ENCODE results near the gene TMEM266.

TMEM266 gene

DNA sequence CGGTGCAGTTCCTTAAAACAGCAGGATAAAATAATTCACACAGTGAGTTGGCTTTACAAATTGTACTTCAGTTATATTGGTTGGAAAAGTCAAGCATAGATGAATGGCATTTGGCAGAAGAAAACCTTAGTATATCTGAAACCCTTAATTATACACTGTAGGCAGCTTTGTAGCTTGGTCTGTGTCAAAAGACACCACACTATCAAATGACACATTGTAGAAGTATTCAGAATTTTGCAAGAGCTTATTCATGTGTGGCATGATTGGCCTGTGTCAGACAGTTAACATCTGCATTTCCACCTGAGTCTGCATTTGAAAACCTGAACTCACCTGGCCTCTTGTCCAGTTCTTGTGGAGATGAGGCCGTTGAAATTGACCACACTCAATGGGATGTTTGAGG, 13.8 kb downstream of the TMEM266 start:
- Histone ChIP-seq H3K36me3 (ENCODE audit: control insufficient read depth in 1 of 2, insufficient read depth in 2 of 2, low read depth in 1 of 2, low read length in 2 of 2) (no peaks in the 10 kb centered on the region), H3K4me3 (ENCODE audit: insufficient read depth in 1 of 2, low read depth in 1 of 2, low read length in 2 of 2) (no peak overlapping the region), H3K27me3 (ENCODE audit: control insufficient read depth in 1 of 2, insufficient read depth in 1 of 2, low read length in 2 of 2) (peaks cover 17 to 27% of the 10 kb centered on the region in 2 experiments), H3K9ac (ENCODE audit: low read length) (no peak overlapping the region), H2BK120ac (ENCODE audit: low read depth, low read length) (no peak overlapping the region), H2AFZ (ENCODE audit: low read depth, low read length) (no peak overlapping the region), H2AK5ac (ENCODE audit: low read length, severe bottlenecking) (no peak overlapping the region), H3K27ac (ENCODE audit: low read length, poor library complexity, severe bottlenecking) (no peak overlapping the region), H2BK15ac (ENCODE audit: low read depth, poor library complexity, severe bottlenecking) (no peak overlapping the region), H3K14ac (ENCODE audit: low read length in 2 of 2) (no peak overlapping the region), H3K4ac (ENCODE audit: low read depth in 1 of 2, low read length in 2 of 2) (no peak overlapping the region), H3K9me3 (ENCODE audit: control insufficient read depth, low read length) (no peaks in the 10 kb centered on the region), H2BK12ac (ENCODE audit: low read length in 2 of 2) (no peak overlapping the region), H3K18ac (ENCODE audit: low read depth in 1 of 2, low read length in 2 of 2) (no peak overlapping the region), H2BK5ac (ENCODE audit: low read depth, low read length, poor library complexity, severe bottlenecking) (no peak overlapping the region), H4K8ac (ENCODE audit: low read length) (no peak overlapping the region), H3K79me1 (replicated peaks; ENCODE audit: low read length, poor library complexity, severe bottlenecking) (no peaks in the 10 kb centered on the region), H3K4me1 (ENCODE audit: control insufficient read depth, insufficient read depth, low read depth, low read length) (no peaks in the 10 kb centered on the region), H3K4me2 (ENCODE audit: low read length, poor library complexity, severe bottlenecking) (no peak overlapping the region), H3K23ac (ENCODE audit: low read length in 2 of 2) (no peak overlapping the region), H4K91ac (ENCODE audit: low read length) (no peak overlapping the region)
- 38% methylated on average over 1 of the region's 2 CpGs for WGBS
- DNase-seq = no peak

DNA sequence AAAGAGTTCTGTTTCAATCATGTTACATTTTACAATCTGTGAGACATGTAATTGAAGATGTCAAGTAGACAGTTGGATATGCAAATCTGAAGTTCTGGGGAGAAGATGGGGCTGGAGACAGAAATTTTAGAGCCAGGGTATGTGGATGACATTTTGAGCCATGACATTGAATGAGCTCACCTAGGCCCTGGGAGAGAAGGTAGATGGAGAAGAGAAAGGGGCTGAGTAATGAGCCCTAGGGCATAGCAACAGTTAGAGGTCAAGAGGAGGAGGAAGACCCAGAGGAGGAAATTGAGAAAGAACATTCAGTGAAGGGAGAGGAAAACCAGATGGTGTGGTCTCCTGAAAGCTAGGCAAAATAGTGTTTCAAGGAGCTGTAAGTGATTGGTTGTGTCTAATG, 15.3 kb downstream of the TMEM266 start:
- Histone ChIP-seq H3K4me3 (ENCODE audit: insufficient read depth in 1 of 2, low read depth in 1 of 2, low read length in 2 of 2) (no peak overlapping the region), H3K9me3 (ENCODE audit: control insufficient read depth, low read length) (no peaks in the 10 kb centered on the region), H4K91ac (ENCODE audit: low read length) (no peak overlapping the region), H3K14ac (ENCODE audit: low read length in 2 of 2) (no peak overlapping the region), H3K27me3 (ENCODE audit: control insufficient read depth in 1 of 2, insufficient read depth in 1 of 2, low read length in 2 of 2) (peaks cover 16 to 19% of the 10 kb centered on the region in 2 experiments), H3K27ac (ENCODE audit: low read length, poor library complexity, severe bottlenecking) (no peak overlapping the region), H3K18ac (ENCODE audit: low read depth in 1 of 2, low read length in 2 of 2) (no peak overlapping the region), H2BK5ac (ENCODE audit: low read depth, low read length, poor library complexity, severe bottlenecking) (no peak overlapping the region), H3K4ac (ENCODE audit: low read depth in 1 of 2, low read length in 2 of 2) (no peak overlapping the region), H3K23ac (ENCODE audit: low read length in 2 of 2) (no peak overlapping the region), H2BK15ac (ENCODE audit: low read depth, poor library complexity, severe bottlenecking) (no peak overlapping the region), H3K9ac (ENCODE audit: low read length) (no peak overlapping the region), H4K8ac (ENCODE audit: low read length) (no peak overlapping the region), H3K79me1 (replicated peaks; ENCODE audit: low read length, poor library complexity, severe bottlenecking) (no peaks in the 10 kb centered on the region), H3K4me1 (ENCODE audit: control insufficient read depth, insufficient read depth, low read depth, low read length) (no peaks in the 10 kb centered on the region), H2AK5ac (ENCODE audit: low read length, severe bottlenecking) (no peak overlapping the region), H2BK12ac (ENCODE audit: low read length in 2 of 2) (no peak overlapping the region), H2AFZ (ENCODE audit: low read depth, low read length) (no peak overlapping the region), H2BK120ac (ENCODE audit: low read depth, low read length) (no peak overlapping the region), H3K4me2 (ENCODE audit: low read length, poor library complexity, severe bottlenecking) (no peak overlapping the region), H3K36me3 (ENCODE audit: control insufficient read depth in 1 of 2, insufficient read depth in 2 of 2, low read depth in 1 of 2, low read length in 2 of 2) (no peaks in the 10 kb centered on the region)
- DNase-seq = no peak

DNA sequence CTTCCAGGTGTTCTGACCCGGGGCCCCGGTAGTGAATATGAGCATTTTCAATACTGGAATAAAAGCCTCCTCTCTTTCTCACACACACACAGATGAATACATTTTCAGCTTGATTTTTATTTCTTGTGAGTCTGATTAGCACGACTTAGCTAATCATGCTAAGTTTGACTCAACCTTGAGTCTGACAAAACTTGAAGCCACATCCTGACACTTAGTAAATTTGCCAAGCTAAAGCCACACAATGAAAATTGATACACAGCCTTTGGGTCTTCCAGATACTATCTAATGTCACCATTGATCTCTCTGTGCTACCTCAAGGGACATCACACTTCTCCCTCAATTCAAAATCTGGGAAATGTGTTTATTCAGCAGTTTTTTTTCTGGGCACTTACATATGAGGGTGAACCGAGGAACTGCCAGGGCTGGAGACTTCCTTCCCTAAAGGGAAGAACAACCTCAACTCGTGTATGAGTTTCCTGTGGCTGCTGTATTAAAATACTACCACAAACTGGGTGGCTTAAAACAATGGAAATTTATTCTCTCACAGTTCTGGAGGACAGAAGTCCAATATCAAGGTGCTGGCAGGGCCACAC, 18.6 kb downstream of the TMEM266 start:
- no peak overlapping the region for H2BK5ac ChIP-seq (ENCODE audit: low read depth, low read length, poor library complexity, severe bottlenecking)
- no peak overlapping the region for H3K18ac ChIP-seq (ENCODE audit: low read depth in 1 of 2, low read length in 2 of 2)
- no peak overlapping the region for H3K27ac ChIP-seq (ENCODE audit: low read length, poor library complexity, severe bottlenecking)
- WGBS = 72% methylated on average over 5 of the region's 5 CpGs
- no peak overlapping the region for H2BK120ac ChIP-seq (ENCODE audit: low read depth, low read length)
- no peaks in the 10 kb centered on the region for H3K9me3 ChIP-seq (ENCODE audit: control insufficient read depth, low read length)
- no peak overlapping the region for H3K4me2 ChIP-seq (ENCODE audit: low read length, poor library complexity, severe bottlenecking)
- no peak overlapping the region for H3K4me3 ChIP-seq (ENCODE audit: insufficient read depth in 1 of 2, low read depth in 1 of 2, low read length in 2 of 2)
- H3K4me1 ChIP-seq (ENCODE audit: control insufficient read depth, insufficient read depth, low read depth, low read length) = no peaks in the 10 kb centered on the region
- no peak overlapping the region for H2AK5ac ChIP-seq (ENCODE audit: low read length, severe bottlenecking)
- peaks cover 0 to 25% of the 10 kb centered on the region in 2 experiments for H3K27me3 ChIP-seq (ENCODE audit: control insufficient read depth in 1 of 2, insufficient read depth in 1 of 2, low read length in 2 of 2)
- H2BK15ac ChIP-seq (ENCODE audit: low read depth, poor library complexity, severe bottlenecking) = no peak overlapping the region
- no peak overlapping the region for H3K4ac ChIP-seq (ENCODE audit: low read depth in 1 of 2, low read length in 2 of 2)
- no peak overlapping the region for H4K8ac ChIP-seq (ENCODE audit: low read length)
- DNase-seq = no peak
- no peak overlapping the region for H4K91ac ChIP-seq (ENCODE audit: low read length)
- H3K14ac ChIP-seq (ENCODE audit: low read length in 2 of 2) = no peak overlapping the region
- H3K36me3 ChIP-seq (ENCODE audit: control insufficient read depth in 1 of 2, insufficient read depth in 2 of 2, low read depth in 1 of 2, low read length in 2 of 2) = no peaks in the 10 kb centered on the region
- no peaks in the 10 kb centered on the region for H3K79me1 ChIP-seq (replicated peaks; ENCODE audit: low read length, poor library complexity, severe bottlenecking)
- no peak overlapping the region for H2BK12ac ChIP-seq (ENCODE audit: low read length in 2 of 2)
- no peak overlapping the region for H2AFZ ChIP-seq (ENCODE audit: low read depth, low read length)
- no peak overlapping the region for H3K9ac ChIP-seq (ENCODE audit: low read length)
- no peak overlapping the region for H3K23ac ChIP-seq (ENCODE audit: low read length in 2 of 2)

DNA sequence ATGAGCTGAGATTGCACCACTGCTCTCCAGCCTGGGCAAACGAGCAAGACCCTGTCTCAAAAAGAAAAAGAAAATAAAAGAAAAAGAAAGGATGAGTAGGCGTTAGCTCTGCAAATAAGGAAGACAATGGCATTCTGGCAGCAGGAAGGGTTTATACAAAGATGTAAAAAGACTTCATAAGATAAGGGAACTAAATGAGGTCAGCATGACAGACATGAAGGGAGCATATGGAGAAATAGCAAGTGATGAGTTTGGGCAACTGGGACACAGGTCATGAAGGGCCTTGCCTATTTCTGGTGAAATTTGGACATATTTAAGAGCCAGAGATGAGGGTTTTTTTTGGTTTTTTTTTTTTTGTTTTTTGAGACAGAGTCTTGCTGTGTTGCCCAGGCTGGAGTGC, 24.5 kb downstream of the TMEM266 start:
- Histone ChIP-seq H2BK120ac (ENCODE audit: low read depth, low read length) (no peak overlapping the region), H4K91ac (ENCODE audit: low read length) (no peak overlapping the region), H3K9me3 (ENCODE audit: control insufficient read depth, low read length) (no peaks in the 10 kb centered on the region), H3K4me1 (ENCODE audit: control insufficient read depth, insufficient read depth, low read depth, low read length) (no peaks in the 10 kb centered on the region), H4K8ac (ENCODE audit: low read length) (no peak overlapping the region), H3K4me3 (ENCODE audit: insufficient read depth in 1 of 2, low read depth in 1 of 2, low read length in 2 of 2) (no peak overlapping the region), H2AK5ac (ENCODE audit: low read length, severe bottlenecking) (no peak overlapping the region), H2BK12ac (ENCODE audit: low read length in 2 of 2) (no peak overlapping the region), H3K27ac (ENCODE audit: low read length, poor library complexity, severe bottlenecking) (no peak overlapping the region), H3K23ac (ENCODE audit: low read length in 2 of 2) (no peak overlapping the region), H3K79me1 (replicated peaks; ENCODE audit: low read length, poor library complexity, severe bottlenecking) (no peaks in the 10 kb centered on the region), H3K9ac (ENCODE audit: low read length) (no peak overlapping the region), H2BK5ac (ENCODE audit: low read depth, low read length, poor library complexity, severe bottlenecking) (no peak overlapping the region), H2BK15ac (ENCODE audit: low read depth, poor library complexity, severe bottlenecking) (no peak overlapping the region), H3K14ac (ENCODE audit: low read length in 2 of 2) (no peak overlapping the region), H3K4ac (ENCODE audit: low read depth in 1 of 2, low read length in 2 of 2) (no peak overlapping the region), H3K4me2 (ENCODE audit: low read length, poor library complexity, severe bottlenecking) (no peak overlapping the region), H3K27me3 (ENCODE audit: control insufficient read depth in 1 of 2, insufficient read depth in 1 of 2, low read length in 2 of 2) (peaks cover 8 to 32% of the 10 kb centered on the region in 2 experiments), H2AFZ (ENCODE audit: low read depth, low read length) (no peak overlapping the region), H3K36me3 (ENCODE audit: control insufficient read depth in 1 of 2, insufficient read depth in 2 of 2, low read depth in 1 of 2, low read length in 2 of 2) (no peaks in the 10 kb centered on the region), H3K18ac (ENCODE audit: low read depth in 1 of 2, low read length in 2 of 2) (no peak overlapping the region)
- no peak for DNase-seq
- WGBS = 80% methylated on average over 2 of the region's 2 CpGs

Measured in mesenchymal stem cell (in vitro differentiated cells and primary cell).